NB4 (cell line): Measurements from ENCODE around the gene NOB1.
"Not testable (repeated sequence)": the region's sequence is repeated elsewhere in the genome, so short reads cannot be mapped to it uniquely, and the experiment has no call there.

Source experiments
- DNase-seq: peaks from one replicate; pipeline ENCODE4 v3.0.0; 2010; ENCODE audit warnings: low read depth
- H3K4me3 ChIP-seq: one replicate; pipeline ENCODE4 v1.5.1; 2011; ENCODE audit warnings: mild to moderate bottlenecking, low read depth, low read length, moderate library complexity
- CTCF ChIP-seq: IDR thresholded peaks from one replicate; pipeline ENCODE4 v1.5.1; 2012; ENCODE audit warnings: low read depth, low read length
- MAX ChIP-seq: IDR thresholded peaks from 2 replicates; pipeline ENCODE4 v1.6.1; 2011; ENCODE audit warnings: low read depth, low read length
- MYC ChIP-seq: IDR thresholded peaks from 2 replicates; pipeline ENCODE4 v1.6.1; 2011; ENCODE audit warnings: low read depth, low read length
- POLR2A ChIP-seq: IDR thresholded peaks from 2 replicates; pipeline ENCODE4 v1.6.1; 2011; ENCODE audit warnings: mild to moderate bottlenecking; ENCODE audit not compliant: insufficient read length; ENCODE audit errors: extremely low read depth

The NOB1 gene

GRCh38 chr16:69767459-69768229, 12.9 kb upstream of the NOB1 start:
- DNase-seq: no peak
- no peak for TF ChIP-seq MAX
- no peak for TF ChIP-seq CTCF
- TF ChIP-seq MYC: no peak
- TF ChIP-seq POLR2A: no peak
- no peak overlapping the region for H3K4me3 ChIP-seq

GRCh38 chr16:69763599-69763942, 8.8 kb upstream of the NOB1 start:
- no peak for DNase-seq
- peak overlapping the region; percentile 98 for H3K4me3 ChIP-seq
- TF ChIP-seq POLR2A (no peak), MAX (no peak), CTCF (no peak), MYC (no peak)

GRCh38 chr16:69762814-69763598, 8.3 kb upstream of the NOB1 start:
- DNase-seq: peak; percentile 63
- TF ChIP-seq CTCF (no peak), MAX (peak; percentile 2; the same call in 1 of the 2 replicates)
- H3K4me3 ChIP-seq: peak overlapping the region; percentile 98

GRCh38 chr16:69761983-69762813, 7.5 kb upstream of the NOB1 start, which contains the start of gene WWP2:
Gene WWP2 (plus strand): TSS chr16:69762332. CDS start chr16:69787011, 24,679 bp downstream.
- TF ChIP-seq POLR2A: peak; percentile 84
- peak; percentile 84 for TF ChIP-seq MAX
- TF ChIP-seq MYC: peak; percentile 79
- no peak for TF ChIP-seq CTCF
- peak within 1 kb of the TSS; percentile 98 for H3K4me3 ChIP-seq
- DNase-seq: peak; percentile 90

- H3K4me3 ChIP-seq, DNase-seq: not testable (repeated sequence)
Measured at GRCh38 chr16:69757375-69757774, 2.6 kb upstream of the NOB1 start.

GRCh38 chr16:69756705-69757104, 2.0 kb upstream of the NOB1 start:
- no peak overlapping the region for H3K4me3 ChIP-seq
- TF ChIP-seq POLR2A: no peak
- TF ChIP-seq MYC: no peak
- TF ChIP-seq CTCF: no peak
- no peak for TF ChIP-seq MAX
- no peak for DNase-seq
